Epithelial cell of esophagus (primary cell): ENCODE data around the gene FCGBP.

Source experiments
- DNase-seq: peaks from one replicate; pipeline ENCODE4 v3.0.0; 2010; ENCODE audit warnings: low read depth
- H3K4me3 ChIP-seq: 2 replicates; pipeline ENCODE4 v1.5.1; 2011; ENCODE audit warnings: mild to moderate bottlenecking, low read length, control low read depth
- TF ChIP-seq, protein P1 (sequence below): IDR thresholded peaks from 2 replicates; pipeline ENCODE4 v1.5.1; 2011; ENCODE audit warnings: low read depth, mild to moderate bottlenecking, low read length, control low read depth, inconsistent platforms; ENCODE audit not compliant: insufficient read depth; ENCODE audit errors: missing control alignments

FCGBP gene

GRCh38 chr19:39934584-39935363, at the start of gene FCGBP:
Gene FCGBP (minus strand): TSS chr19:39934634.
- no peak within 1 kb of the TSS for H3K4me3 ChIP-seq
- TF ChIP-seq, protein P1, sequence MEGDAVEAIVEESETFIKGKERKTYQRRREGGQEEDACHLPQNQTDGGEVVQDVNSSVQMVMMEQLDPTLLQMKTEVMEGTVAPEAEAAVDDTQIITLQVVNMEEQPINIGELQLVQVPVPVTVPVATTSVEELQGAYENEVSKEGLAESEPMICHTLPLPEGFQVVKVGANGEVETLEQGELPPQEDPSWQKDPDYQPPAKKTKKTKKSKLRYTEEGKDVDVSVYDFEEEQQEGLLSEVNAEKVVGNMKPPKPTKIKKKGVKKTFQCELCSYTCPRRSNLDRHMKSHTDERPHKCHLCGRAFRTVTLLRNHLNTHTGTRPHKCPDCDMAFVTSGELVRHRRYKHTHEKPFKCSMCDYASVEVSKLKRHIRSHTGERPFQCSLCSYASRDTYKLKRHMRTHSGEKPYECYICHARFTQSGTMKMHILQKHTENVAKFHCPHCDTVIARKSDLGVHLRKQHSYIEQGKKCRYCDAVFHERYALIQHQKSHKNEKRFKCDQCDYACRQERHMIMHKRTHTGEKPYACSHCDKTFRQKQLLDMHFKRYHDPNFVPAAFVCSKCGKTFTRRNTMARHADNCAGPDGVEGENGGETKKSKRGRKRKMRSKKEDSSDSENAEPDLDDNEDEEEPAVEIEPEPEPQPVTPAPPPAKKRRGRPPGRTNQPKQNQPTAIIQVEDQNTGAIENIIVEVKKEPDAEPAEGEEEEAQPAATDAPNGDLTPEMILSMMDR, result no peak
- no peak for DNase-seq

DNA sequence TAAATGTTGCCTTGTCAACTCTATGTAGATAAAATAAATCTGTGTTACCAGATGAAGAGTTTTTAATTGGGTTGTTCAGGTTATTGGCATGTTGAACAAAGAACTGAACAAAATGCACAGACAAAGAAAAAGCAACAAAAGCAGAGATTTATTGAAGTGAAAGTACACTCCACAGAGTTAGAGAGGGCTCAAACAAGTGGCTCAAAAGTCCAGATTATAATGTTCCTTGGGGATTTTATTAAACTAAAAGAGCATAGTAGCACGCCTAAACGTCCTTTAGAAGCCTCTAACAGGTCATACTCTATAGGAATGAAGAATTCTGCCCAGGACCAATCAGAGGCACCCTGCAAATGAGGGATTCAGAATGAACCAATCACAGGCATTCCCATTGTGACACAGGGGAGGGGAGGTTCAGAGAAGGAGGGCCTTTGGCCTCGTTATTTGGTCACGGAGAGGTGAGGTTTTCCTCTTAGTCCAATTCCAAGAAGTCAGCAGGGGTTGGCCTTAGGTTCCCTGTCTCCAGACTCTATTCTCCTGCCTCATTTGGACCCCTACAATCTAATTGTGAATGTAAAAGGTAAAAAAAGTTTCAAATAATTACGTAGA, 49.4 kb upstream of the FCGBP start:
- H3K4me3 ChIP-seq, result no peak overlapping the region
- TF ChIP-seq, protein P1, result no peak
- no peak for DNase-seq

DNA sequence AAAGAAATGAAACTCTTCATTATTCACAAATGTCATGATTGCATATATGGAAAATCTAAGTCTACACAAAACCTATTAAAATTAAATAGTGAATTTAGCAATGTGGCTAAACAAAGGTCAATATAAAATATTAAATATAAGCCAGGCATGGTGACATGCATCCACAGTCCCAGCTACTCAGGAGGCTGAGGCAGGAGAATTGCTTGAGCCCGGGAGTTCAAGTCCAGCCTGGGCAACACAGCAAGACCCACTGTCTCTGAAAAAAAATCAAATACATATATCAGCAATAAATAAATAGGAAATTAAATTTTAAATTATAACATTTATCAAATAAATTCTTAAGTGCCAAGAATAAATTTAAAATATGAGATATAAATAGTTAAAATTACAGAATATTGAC, 48.4 kb upstream of the FCGBP start:
- TF ChIP-seq, protein P1, result no peak
- no peak overlapping the region for H3K4me3 ChIP-seq
- no peak for DNase-seq

DNA sequence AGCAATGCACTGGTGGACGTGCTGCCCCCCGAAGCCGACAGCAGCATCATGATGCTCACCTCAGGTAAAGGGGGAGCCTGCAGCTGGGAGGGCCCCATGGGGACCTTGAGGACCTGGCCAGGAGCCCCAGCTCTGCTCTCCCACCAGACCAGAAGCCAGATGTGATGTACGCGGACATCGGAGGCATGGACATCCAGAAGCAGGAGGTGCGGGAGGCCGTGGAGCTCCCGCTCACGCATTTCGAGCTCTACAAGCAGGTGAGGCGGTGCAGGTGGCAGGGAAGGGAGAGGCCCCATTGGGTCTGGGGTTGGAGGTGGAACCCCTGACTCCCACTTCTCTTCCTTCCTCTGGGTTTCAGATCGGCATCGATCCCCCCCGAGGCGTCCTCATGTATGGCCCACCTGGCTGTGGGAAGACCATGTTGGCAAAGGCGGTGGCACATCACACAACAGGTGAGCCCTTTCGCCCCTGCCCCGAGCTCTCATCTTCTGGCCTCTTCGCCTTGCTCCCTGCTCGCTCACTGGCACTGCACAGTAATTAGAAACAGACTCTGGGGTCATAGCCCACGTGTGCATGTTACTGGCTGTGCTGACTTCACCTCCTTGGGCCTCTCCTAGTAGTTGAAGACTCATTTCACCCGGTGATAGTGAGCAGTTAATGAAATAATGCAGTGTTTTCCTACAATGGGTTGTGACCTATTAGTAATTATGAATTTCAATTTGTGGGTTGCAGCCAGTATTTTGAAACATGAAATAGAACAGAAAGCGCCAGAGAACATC, 40.1 kb upstream of the FCGBP start:
- no peak for DNase-seq
- TF ChIP-seq, protein P1, result no peak
- no peak overlapping the region for H3K4me3 ChIP-seq

DNA sequence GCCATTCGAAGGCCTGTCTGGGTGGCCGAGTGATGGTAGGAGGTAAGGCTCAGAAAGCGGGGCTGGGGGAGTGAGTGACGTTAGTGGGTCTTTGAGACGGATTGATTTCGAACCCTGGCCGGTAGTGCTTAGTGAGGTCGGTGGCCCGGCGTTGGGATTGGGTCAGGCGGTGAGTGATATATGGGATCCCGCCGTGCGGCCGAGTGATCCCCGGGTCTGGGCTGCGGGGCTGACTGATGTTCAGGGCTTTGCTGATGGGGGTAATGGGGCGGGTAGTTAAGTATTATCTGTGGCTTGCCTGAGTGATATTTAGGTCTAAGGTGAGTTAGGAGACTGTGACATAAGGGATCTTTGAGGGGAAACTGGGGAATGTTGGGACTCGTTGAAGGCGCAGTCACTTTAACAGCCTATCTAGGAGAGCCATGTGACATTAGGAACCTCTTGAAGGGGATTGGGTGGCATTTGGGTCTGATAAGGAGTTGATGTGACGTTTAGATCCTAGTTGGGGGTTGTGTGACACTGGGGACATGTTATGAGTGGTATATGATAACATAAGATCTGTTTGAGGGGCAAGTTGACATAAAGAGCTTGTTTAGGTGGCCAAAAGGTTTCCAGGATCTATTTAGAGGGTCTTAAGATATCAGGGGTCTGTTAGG, 37.1 kb upstream of the FCGBP start:
- peak overlapping the region; percentile 96 for H3K4me3 ChIP-seq
- DNase-seq, result peak; percentile 9
- TF ChIP-seq, protein P1, result no peak

GRCh38 chr19:39970675-39971379, 36.4 kb upstream of the FCGBP start, which contains the start of gene PSMC4:
Gene PSMC4 (plus strand): TSS chr19:39971165. CDS start chr19:39971203, 38 bp downstream.
- peak; percentile 100 for DNase-seq
- H3K4me3 ChIP-seq, result peak within 1 kb of the TSS; percentile 96
- TF ChIP-seq, protein P1, result peak; percentile 73
